Measurements from ENCODE around the gene CYTL1.

Gene CYTL1

DNA sequence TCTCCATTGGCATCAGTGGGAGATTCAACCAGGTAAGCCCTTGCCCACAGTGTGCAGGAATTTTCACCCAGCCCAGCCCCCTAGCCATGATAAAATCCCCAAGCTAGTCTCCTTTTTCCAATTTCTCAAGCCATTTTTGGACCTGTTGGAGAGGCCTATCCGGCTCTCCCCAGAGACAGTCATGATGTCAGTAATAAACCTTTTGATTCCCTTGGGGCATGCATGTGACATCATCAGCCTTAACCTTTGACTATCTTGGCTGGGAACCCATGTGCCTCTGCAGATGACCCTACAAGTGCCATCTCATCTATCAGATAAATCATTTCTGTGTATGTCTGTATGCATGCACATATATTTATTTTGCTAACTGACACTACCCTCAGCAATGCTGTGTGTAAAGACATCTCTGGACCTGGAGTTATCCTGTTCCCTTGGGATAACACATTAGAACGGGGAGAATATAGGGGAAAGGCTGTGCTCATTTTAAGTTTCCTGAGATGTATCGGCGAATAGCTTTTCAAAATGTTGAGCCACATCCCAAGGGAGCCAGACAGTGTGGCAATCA is 51.0 kb downstream of the CYTL1 start:
- no peak for DNase-seq (ENCODE audit: low read depth in 3 of 3)
